IMR-90 (cell line): ENCODE data around the gene TFDP2. TPM values are rescaled to one million over a fixed set of nuclear protein-coding genes. Genes with fewer than 3 reads are reported as not detected.

Source experiments
- ATAC-seq: fragments of 200-7000 bp; cut with Tn5 transposase; 2 replicates; pipeline ENCODE4 v1.9.1; 2020; ENCODE audit warnings: low read depth, mild to moderate bottlenecking, moderate library complexity
- BruUV-seq: library from RNA; stranded (reverse); fragments of 400-500 nt; replicated peaks from 2 replicates; lab custom pipeline; 2021; lab: Mats Ljungman, UMichigan
- CTCF ChIA-PET: fragments of 300-600 bp; formaldehyde crosslinking; extraction: SDS; loops from one replicate; lab custom pipeline; 2021; ENCODE audit warnings: antibody characterized with exemption; lab: Yijun Ruan, JAX
- POLR2A ChIA-PET: fragments of 300-600 bp; sonication (Branson Sonifier 250); formaldehyde crosslinking; loops from one replicate; lab custom pipeline; 2022; ENCODE audit warnings: antibody characterized with exemption; ENCODE audit not compliant: unreplicated experiment; lab: Charles Lee
- DNase-seq: peaks from one replicate; pipeline ENCODE4 v3.0.0; 2013
- H2AFZ ChIP-seq: replicated peaks from 2 replicates; pipeline ENCODE3; 2013; ENCODE audit warnings: low read length, mild to moderate bottlenecking; ENCODE audit not compliant: poor library complexity
- H2AK5ac ChIP-seq: 2 replicates; pipeline ENCODE4 v1.6.1; 2013; ENCODE audit warnings: low read depth, low read length, inconsistent platforms
- H2AK9ac ChIP-seq: replicated peaks from 2 replicates; pipeline ENCODE3; 2013; ENCODE audit warnings: mild to moderate bottlenecking, low read depth, low read length, moderate library complexity; ENCODE audit not compliant: poor library complexity
- H2BK120ac ChIP-seq: 2 replicates; pipeline ENCODE4 v1.6.1; 2013; ENCODE audit warnings: low read depth, low read length, inconsistent platforms
- H2BK15ac ChIP-seq: 3 replicates; pipeline ENCODE4 v1.6.1; 2013; ENCODE audit warnings: low read depth, low read length, inconsistent platforms
- H2BK20ac ChIP-seq: 2 replicates; pipeline ENCODE4 v1.6.1; 2013; ENCODE audit warnings: low read depth, mild to moderate bottlenecking, inconsistent platforms, low read length, moderate library complexity
- H2BK5ac ChIP-seq: 2 replicates; pipeline ENCODE4 v1.6.1; 2013; ENCODE audit warnings: mild to moderate bottlenecking, low read depth, low read length, inconsistent platforms; ENCODE audit not compliant: poor library complexity, severe bottlenecking
- H3K14ac ChIP-seq: replicated peaks from 2 replicates; pipeline ENCODE4 v1.6.1; 2013; ENCODE audit warnings: low read depth, low read length, inconsistent platforms
- H3K18ac ChIP-seq: 2 replicates; pipeline ENCODE4 v1.6.1; 2013; ENCODE audit warnings: low read depth, low read length, control low read depth
- H3K23ac ChIP-seq: 2 replicates; pipeline ENCODE4 v1.6.1; 2013; ENCODE audit warnings: low read depth, low read length, inconsistent platforms
- H3K27ac ChIP-seq: 2 replicates; pipeline ENCODE4 v1.5.1; 2013; ENCODE audit warnings: mild to moderate bottlenecking, control low read depth, low read length; ENCODE audit not compliant: insufficient read depth
- H3K27me3 ChIP-seq: 2 replicates; pipeline ENCODE4 v1.6.1; 2013; ENCODE audit warnings: low read length; ENCODE audit not compliant: control insufficient read depth, insufficient read depth
- H3K36me3 ChIP-seq: 2 replicates; pipeline ENCODE4 v1.6.1; 2013; ENCODE audit warnings: low read length, mixed read lengths; ENCODE audit not compliant: control insufficient read depth, insufficient read depth
- H3K4ac ChIP-seq: 2 replicates; pipeline ENCODE4 v1.6.1; 2013; ENCODE audit warnings: low read depth, low read length, inconsistent platforms
- H3K4me1 ChIP-seq: 2 replicates; pipeline ENCODE4 v1.6.1; 2013; ENCODE audit warnings: low read length, mixed read lengths; ENCODE audit not compliant: control insufficient read depth, insufficient read depth
- H3K4me2 ChIP-seq: 2 replicates; pipeline ENCODE4 v1.6.1; 2013; ENCODE audit warnings: low read depth, mild to moderate bottlenecking, control low read depth, low read length, moderate library complexity
- H3K4me3 ChIP-seq: 2 replicates; pipeline ENCODE4 v1.5.1; 2013; ENCODE audit warnings: low read depth, mild to moderate bottlenecking, control low read depth, low read length, moderate library complexity; ENCODE audit not compliant: insufficient read depth
- H3K56ac ChIP-seq: 2 replicates; pipeline ENCODE4 v1.6.1; 2013; ENCODE audit warnings: low read length, inconsistent platforms; ENCODE audit not compliant: insufficient read depth; ENCODE audit errors: extremely low read depth
- H3K79me1 ChIP-seq, 2 experiments: 2 replicates each; pipeline ENCODE4 v1.6.1; 2013; ENCODE audit warnings: low read length in 2 of 2, inconsistent platforms in 1 of 2, low read depth in 1 of 2
- H3K9ac ChIP-seq: 2 replicates; pipeline ENCODE4 v1.6.1; 2013; ENCODE audit warnings: low read depth, low read length, control low read depth
- H3K9me1 ChIP-seq: 2 replicates; pipeline ENCODE4 v1.6.1; 2013; ENCODE audit warnings: low read length, inconsistent platforms; ENCODE audit not compliant: insufficient read depth
- H3K9me3 ChIP-seq: 2 replicates; pipeline ENCODE4 v1.6.1; 2013; ENCODE audit warnings: low read length; ENCODE audit not compliant: control insufficient read depth, insufficient read depth
- H4K20me1 ChIP-seq: 2 replicates; pipeline ENCODE4 v1.6.1; 2013; ENCODE audit warnings: low read length, inconsistent platforms; ENCODE audit not compliant: insufficient read depth
- H4K5ac ChIP-seq: 2 replicates; pipeline ENCODE4 v1.6.1; 2013; ENCODE audit warnings: mild to moderate bottlenecking, low read depth, low read length, control low read depth
- H4K8ac ChIP-seq, 2 experiments: 2 replicates each; pipeline ENCODE4 v1.6.1; 2013; ENCODE audit warnings: low read depth in 2 of 2, low read length in 2 of 2, control low read depth in 1 of 2, inconsistent platforms in 1 of 2
- H4K91ac ChIP-seq: 2 replicates; pipeline ENCODE4 v1.6.1; 2013; ENCODE audit warnings: low read depth, low read length, inconsistent platforms; ENCODE audit not compliant: insufficient read depth
- BHLHE40 ChIP-seq: fragments of 150-350 bp; IDR thresholded peaks from 2 replicates; pipeline ENCODE4 v1.6.1; 2016; ENCODE audit warnings: mild to moderate bottlenecking, low read depth, low read length
- RFX5 ChIP-seq: IDR thresholded peaks from 2 replicates; pipeline ENCODE4 v1.8.0; 2012; ENCODE audit warnings: low read depth, mild to moderate bottlenecking, low read length, moderate library complexity
- dilution Hi-C: fragments of 300-500 bp; cut with HindIII; formaldehyde crosslinking; loops from one replicate; pipeline ENCODE4 v1.14.3; 2018; ENCODE audit warnings: low sequenced_read_pairs; ENCODE audit not compliant: unreplicated experiment
- in situ Hi-C: fragments of 300-500 bp; cut with MboI; formaldehyde crosslinking; loops from 3 replicates; pipeline ENCODE4 v1.14.3; 2019; ENCODE audit warnings: low sequenced_read_pairs, inconsistent platforms, mixed read lengths
- intact Hi-C: fragments of 100-400 bp; cut with micrococcal nuclease; formaldehyde crosslinking; loops from 2 replicates; pipeline ENCODE4 v1.10.0; 2022
- polyA plus RNA-seq, 3 experiments: library from polyadenylated mRNA; depleted of rRNA; stranded (reverse); fragments of >200 nt; gene quantifications; 2 replicates each; pipeline ENCODE4 v1.2.3, GENCODE V29; 2012; ENCODE audit warnings: low replicate concordance in 1 of 3
- total RNA-seq: library from RNA; depleted of rRNA; stranded (reverse); fragments of >200 nt; gene quantifications from 2 replicates; pipeline ENCODE4 v1.2.3, GENCODE V29; 2012

TFDP2 gene
- total and polyA plus RNA-seq, 2 of the 4 experiments (the other 2 are of a cell fraction) = 10.7 to 23.7 TPM

- TF ChIP-seq RFX5 (no peak), BHLHE40 (no peak)
- no peak overlapping the region for H2BK15ac ChIP-seq
- no peak overlapping the region for H3K4me2 ChIP-seq
- peaks cover 22 to 28% of the 10 kb centered on the region in 2 experiments for H3K79me1 ChIP-seq
- H4K91ac ChIP-seq = no peak overlapping the region
- in situ Hi-C loops (no loop called here), dilution Hi-C loops (no loop called here), intact Hi-C loops (no loop called here)
- no peak for DNase-seq
- no peaks in the 10 kb centered on the region; the same call in 1 of the 2 replicates for H4K20me1 ChIP-seq
- H2AK9ac ChIP-seq = no peak overlapping the region
- H2BK5ac ChIP-seq = no peak overlapping the region
- no peak for ATAC-seq
- H3K27me3 ChIP-seq = no peaks in the 10 kb centered on the region
- H3K9me3 ChIP-seq = no peaks in the 10 kb centered on the region
- no peak overlapping the region for H3K56ac ChIP-seq
- no peak overlapping the region for H4K8ac ChIP-seq
- 0 out of 2 replicates have a peak, but pooled peaks cover 2% of the 10 kb centered on the region for H3K4me1 ChIP-seq
- no peak overlapping the region for H2AK5ac ChIP-seq
- no peak overlapping the region for H3K18ac ChIP-seq
- BruUV-seq = no TSS peak
- no peak overlapping the region for H3K4ac ChIP-seq
- H3K9ac ChIP-seq = no peak overlapping the region
- H2AFZ ChIP-seq = no peak overlapping the region
- H3K14ac ChIP-seq = no peak overlapping the region
- POLR2A ChIA-PET = no interaction called here
- H3K9me1 ChIP-seq = peaks cover 4% of the 10 kb centered on the region; the same call in 1 of the 2 replicates
- H4K5ac ChIP-seq = no peak overlapping the region
- CTCF ChIA-PET = no interaction called here
- H3K4me3 ChIP-seq = no peak overlapping the region
- H3K23ac ChIP-seq = no peak overlapping the region
- no peak overlapping the region for H2BK120ac ChIP-seq
- H2BK20ac ChIP-seq = no peak overlapping the region
- peaks cover 24% of the 10 kb centered on the region for H3K36me3 ChIP-seq
- no peak overlapping the region for H3K27ac ChIP-seq
Observed at GRCh38 chr3:141909408-141909807, 239.9 kb downstream of the TFDP2 start.
